HG03432 (cell line): ENCODE data around the gene ITGAX.

ENCODE experiments used
- ATAC-seq: cut with Tn5 transposase; IDR thresholded peaks from one replicate; pipeline ENCODE4 v1.9.1; 2021; ENCODE audit warnings: mild to moderate bottlenecking, moderate library complexity; ENCODE audit not compliant: unreplicated experiment

The ITGAX gene

DNA sequence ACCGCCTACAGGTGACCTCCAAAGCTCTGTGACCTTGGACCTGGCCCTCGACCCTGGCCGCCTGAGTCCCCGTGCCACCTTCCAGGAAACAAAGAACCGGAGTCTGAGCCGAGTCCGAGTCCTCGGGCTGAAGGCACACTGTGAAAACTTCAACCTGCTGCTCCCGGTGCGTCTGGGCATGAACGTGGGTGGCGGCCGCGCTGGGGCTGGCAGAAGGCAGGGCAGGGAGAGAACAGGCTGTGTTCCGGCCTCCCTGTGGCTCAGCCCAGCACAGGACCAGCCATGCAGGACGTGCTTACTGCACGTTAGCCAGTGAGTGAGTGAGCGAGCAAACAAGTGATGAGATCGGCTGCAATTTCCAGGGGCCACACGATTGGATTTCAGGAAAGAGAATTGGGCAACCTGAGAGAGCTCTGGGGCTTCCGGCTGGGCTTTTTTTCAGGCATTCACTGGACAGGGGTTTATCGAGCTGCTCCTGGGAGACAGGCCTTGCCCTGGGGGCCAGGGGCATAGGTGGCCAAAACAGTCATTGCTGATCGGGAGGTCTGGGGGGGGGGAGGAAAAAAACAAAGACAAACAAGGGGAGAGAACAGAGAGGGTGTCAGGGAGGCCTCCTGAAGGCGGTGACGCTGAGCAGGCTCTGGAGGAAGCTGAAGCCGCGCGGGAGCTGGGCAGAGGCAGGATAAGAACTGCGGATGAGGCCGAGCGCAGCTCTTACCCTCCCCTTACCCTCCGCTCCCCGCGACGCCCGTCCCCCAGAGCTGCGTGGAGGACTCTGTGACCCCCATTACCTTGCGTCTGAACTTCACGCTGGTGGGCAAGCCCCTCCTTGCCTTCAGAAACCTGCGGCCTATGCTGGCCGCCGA is 16.9 kb downstream of the ITGAX start:
- ATAC-seq, result no peak

DNA sequence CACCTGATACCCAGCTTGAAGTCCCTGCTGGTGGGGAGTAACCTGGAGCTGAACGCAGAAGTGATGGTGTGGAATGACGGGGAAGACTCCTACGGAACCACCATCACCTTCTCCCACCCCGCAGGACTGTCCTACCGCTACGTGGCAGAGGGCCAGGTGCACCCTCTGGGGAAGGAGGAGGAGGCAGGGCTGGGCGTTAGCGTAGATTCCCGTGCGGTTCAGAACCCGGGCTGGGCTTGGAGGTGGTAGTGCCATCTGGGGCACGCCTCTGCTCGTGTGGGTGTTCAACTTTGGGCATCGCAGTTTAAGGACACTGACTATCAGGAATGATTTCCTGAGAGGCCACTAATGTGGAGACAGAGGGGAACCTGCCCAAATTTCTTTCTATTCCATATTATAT is 18.3 kb downstream of the ITGAX start:
- ATAC-seq, result no peak

DNA sequence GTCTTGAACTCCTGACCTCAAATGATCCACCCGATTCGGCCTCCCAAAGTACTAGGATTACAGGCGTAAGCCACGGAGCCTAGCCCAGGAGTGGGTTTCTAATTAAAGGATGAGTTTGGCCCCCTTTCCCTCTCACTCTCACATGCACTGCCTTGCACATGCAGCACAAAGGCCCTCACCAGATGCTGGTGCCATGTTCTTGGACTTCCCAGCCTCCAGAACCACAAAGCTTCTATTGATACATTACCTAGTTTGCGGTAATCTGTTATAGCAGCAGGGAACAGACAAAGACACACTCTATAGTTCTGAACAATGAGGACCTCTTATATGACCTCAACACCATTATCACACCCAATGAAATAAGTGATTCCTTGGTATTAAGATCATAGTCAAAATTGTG is 20.3 kb downstream of the ITGAX start:
- no peak for ATAC-seq

DNA sequence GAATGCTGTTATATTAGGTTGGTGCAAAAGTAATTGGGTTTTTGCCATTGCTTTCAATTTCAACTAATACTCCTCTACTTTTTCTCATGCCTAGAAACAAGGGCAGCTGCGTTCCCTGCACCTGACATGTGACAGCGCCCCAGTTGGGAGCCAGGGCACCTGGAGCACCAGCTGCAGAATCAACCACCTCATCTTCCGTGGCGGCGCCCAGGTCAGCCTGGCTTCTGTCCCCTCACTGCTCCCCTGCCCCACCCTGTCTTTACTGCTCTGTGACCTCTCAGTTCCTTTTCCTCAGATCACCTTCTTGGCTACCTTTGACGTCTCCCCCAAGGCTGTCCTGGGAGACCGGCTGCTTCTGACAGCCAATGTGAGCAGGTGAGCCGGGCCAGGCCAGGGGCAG is 21.7 kb downstream of the ITGAX start:
- ATAC-seq, result no peak

DNA sequence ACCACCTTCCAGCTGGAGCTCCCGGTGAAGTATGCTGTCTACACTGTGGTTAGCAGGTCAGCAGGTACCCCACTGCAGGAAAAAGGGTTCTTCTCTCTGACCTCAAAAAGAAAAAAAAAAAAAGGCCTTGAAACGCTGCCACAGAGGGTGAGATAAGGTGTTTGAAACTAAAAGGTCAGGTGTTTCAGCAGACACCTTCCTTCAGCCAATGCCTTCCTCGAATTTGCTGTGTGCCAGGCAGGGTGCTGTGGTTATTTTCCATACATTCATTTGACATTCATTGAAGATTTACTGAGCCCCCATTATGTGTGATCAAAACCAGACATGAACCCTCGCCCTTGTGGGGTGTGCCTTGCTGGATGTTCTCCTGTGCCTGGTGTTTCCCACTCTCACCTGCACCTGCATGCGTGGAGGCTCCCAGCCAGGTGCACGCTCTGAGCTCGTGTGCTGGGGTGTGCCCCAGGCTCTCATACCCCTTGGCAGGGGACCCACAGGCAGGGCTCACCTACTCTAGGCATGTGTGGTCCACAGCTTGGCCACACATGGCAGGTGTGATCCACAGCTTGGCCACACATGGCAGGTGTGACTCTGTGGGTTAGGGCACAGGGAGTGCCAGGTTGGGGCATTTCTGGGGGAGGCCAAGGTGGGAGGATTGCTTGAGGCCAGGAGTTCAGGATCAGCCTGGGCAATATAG is 22.4 kb downstream of the ITGAX start:
- ATAC-seq, result no peak

DNA sequence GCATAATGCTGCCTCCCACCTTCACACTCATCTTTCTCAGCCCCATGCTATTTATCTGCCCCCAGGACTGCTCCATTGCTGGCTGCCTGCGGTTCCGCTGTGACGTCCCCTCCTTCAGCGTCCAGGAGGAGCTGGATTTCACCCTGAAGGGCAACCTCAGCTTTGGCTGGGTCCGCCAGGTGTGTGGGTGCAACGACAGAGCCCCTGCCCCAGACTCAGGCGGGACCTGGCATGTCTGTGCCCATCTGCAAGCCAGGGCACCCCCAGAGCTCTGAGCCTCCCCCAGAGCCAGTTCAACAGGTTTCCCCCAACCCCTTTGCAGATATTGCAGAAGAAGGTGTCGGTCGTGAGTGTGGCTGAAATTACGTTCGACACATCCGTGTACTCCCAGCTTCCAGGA is 25.2 kb downstream of the ITGAX start:
- ATAC-seq, result no peak

DNA sequence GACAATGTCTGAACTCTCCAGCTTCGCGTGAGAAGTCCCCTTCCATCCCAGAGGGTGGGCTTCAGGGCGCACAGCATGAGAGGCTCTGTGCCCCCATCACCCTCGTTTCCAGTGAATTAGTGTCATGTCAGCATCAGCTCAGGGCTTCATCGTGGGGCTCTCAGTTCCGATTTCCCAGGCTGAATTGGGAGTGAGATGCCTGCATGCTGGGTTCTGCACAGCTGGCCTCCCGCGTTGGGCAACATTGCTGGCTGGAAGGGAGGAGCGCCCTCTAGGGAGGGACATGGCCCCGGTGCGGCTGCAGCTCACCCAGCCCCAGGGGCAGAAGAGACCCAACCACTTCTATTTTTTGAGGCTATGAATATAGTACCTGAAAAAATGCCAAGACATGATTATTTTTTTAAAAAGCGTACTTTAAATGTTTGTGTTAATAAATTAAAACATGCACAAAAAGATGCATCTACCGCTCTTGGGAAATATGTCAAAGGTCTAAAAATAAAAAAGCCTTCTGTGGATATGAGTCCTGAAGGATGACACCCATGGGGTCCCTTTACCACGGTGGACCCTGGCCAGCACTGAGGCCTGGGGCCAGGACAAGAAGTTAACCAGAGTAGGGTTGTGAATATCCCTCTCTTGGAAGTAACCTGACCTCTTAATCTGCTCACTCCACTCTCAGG is 27.6 kb downstream of the ITGAX start:
- ATAC-seq, result peak; percentile 71

DNA sequence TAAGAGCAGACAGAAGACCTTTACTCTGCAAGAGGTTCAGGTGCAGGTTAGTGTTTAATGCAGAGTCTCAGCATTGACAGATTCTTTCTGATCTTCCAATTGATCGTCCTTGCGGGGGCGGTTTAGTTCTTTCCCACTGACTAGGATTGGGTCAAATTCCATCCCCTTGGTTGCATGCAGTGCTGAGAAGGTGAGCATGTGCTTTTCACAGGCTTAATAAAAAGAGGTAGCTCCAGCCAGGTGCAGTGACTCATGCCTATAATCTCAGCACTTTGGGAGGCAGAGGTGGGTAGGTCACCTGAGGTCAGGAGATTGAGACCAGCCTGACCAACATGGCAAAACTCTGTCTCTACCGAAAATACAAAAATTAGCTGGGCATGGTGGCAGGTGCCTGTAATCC is 30.7 kb downstream of the ITGAX start:
- no peak for ATAC-seq

DNA sequence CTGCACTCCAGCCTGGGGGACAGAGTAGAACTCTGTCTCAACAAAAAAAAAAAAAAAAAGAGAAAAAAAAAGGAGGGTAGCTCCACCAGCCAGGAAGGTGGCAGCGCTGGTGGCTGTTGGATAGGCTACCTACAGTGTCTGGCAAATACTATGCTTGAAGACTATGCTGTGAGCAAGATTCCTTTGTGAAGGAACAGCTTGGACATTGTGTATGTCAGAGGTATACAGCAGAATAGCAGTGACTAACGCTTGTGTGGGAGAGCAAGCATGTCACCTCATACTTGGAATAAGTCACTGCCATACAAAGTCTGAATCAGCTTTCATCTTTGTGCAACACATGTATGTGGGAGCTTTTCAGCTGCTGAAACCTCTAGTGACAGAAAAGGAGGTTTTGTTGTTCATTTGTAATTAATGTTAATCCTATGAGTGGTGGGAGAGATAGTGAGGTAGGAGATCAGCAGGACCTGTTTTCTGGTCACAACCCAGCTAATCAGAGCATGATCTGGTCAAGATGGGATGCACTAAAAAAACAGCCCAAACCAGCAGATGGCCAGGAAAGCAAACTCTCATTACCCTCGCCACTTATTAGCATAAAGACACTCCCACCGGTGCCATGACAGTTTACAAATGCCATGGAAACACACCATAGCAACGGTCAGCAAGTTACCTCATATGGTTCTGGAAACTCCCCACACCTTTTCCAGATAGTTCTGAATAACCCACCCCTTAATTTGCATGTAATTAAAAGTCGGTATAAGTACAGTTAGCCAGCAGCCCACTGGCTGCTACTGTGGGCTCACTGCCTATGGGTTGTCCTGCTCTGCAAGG is 31.4 kb downstream of the ITGAX start:
- peak; percentile 48 for ATAC-seq

DNA sequence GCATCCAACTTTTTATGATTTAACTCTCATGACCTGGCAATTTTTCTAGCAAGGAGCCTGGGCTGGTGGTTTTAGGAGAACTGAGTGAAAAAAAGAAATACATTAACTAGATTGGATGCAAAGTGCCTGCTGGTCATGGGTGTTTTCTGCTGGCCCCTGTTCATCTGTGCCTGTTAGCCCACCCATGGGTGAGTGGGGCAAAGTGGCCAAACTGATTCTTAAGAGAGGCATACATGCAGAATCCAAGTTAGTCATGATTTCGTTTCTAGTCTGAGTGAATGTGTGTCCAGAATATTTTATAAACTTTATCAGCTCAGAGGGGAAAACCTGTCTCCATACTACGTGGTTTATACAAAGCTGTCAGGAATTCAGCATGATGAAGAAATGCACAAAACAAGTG is 33.6 kb downstream of the ITGAX start:
- no peak for ATAC-seq

DNA sequence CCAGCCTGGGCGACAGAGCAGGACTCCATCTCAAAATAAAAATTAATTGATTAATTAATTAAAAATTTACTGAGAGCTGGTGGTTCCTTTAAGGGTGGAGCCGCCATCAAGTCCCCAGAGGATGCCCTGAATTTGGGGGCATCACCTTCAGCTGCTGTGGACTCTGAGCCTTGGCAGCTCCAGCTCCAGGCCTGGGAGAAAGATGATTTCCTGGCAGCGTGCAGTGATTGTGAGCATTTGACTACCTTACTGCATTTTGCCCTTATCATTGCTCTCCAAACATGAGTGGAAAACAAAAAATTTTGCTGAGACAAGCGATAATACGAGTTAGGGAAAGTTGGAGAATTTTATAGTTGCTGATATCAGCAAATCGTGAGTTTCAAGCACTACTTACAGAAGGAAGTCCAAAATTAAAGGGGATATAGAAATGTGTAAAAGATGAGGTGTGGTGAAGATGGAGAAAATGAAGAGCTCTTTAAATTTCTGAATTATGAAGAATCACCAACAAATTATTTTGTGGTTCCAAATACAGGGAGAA is 35.6 kb downstream of the ITGAX start:
- ATAC-seq, result no peak

DNA sequence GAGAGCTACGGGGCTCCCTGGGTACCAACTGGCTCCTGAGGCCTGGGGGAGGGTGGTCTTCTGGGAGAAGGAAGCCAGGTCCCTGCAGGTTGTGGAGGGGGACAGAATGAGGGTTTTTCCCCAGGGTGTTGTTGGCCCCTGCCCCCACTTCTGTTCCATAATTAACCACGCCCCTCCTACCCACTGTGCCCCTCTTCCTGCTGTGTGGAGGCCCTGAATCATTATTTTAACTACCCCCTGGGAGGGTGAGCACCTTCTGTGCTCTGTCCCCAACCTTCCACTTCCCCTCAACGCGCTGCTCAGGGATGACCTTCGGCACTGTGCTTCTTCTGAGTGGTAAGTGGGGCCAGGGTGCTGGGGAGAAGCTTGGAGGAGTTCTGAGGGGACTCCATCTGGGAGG is 38.1 kb downstream of the ITGAX start, which contains the start of gene ITGAD:
ITGAD (plus strand) TSS at position 280 of the 400 bp plus-strand sequence; CDS start at position 306, 26 bp downstream.
- no peak for ATAC-seq

DNA sequence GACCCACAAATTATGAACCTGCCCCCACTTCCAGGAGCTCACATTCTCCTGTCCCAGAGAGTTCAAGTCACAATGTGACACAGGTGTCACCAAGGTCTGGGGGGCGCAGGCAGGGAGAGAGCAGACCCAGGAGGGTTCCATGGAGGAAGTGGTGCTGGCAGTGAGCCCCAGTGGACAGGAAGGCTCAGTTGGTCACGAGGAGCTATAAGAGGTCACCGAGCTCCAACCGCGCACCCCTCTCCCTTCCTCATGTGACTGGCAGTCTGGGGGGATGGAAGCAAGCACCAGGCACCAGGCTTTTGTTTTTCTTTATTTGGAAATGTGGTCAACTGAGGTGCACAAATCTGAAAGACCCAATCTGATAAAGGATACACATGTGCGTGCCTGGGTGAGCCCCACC is 40.7 kb downstream of the ITGAX start:
- no peak for ATAC-seq

DNA sequence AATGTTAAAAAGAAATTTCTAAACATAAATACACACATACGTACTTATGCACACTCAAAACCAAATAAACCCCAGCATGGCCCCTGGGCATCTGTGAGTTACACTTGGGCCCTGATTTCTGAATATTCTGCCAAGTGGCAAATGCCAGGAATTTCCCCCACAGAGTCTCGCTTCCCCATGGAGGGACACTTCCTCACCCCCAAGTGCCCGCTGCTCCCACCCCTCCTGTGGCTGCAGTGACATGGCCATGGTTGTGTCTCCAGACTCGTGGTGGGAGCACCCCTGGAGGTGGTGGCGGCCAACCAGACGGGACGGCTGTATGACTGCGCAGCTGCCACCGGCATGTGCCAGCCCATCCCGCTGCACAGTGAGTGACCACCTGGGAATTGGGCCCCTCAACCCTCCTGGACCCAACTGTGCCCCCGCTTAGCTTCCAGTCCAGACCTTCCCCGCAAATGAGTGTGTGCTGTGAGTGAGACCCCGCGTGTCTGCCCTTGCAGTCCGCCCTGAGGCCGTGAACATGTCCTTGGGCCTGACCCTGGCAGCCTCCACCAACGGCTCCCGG is 42.2 kb downstream of the ITGAX start:
- no peak for ATAC-seq

DNA sequence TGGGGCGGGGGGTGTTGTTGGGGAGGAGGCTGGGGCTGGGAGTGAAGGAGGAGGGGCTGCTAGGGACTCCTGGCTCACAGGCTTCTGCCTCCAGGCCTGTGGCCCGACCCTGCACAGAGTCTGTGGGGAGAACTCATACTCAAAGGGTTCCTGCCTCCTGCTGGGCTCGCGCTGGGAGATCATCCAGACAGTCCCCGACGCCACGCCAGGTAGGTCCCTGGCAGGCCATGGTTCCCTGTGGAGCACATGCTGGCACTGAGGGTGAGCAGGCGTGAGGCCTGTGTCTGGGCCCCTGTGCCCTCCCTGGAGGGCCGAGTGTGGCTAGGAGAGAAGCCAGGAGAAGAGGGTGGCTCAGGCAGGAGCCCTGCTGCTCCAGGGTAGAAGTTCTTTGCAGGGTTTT is 42.7 kb downstream of the ITGAX start:
- no peak for ATAC-seq

DNA sequence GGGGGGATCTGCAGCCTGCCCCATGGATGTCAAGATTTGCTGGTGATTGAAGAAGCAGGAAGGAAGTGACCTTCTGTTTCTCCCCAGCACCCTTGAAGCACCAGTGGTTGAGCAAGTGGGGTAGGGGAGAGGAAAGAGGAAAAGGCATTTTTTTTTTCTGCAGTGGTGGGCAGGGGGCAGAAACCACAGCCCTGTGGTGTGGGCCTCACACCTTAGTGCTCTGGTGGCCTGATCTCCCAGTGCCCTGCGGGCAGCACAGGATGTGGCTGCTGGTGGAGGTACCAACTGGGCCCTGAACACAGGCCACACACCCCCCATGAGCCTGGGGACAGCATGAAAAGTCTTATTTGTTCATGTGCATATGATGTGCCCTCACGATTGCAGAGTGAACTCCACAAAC is 45.2 kb downstream of the ITGAX start:
- no peak for ATAC-seq

DNA sequence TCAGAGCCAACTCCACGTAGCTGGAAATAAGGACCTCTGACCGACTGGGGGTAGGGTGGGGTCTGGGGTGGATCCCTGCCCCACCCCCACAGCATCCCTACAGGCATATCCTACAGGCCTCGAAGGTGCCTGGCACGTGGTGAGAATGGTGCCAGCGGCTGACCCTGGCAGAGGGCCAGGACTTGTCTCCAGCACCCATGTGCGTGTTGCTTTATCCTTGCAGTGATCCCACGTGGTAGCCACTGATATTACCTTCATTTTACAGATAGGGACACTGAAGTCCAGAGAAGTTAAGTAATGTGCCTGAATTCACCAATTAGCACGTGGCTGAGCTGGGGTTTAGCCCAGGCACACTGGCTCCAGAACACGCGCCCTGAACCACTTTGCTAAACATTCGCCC is 46.5 kb downstream of the ITGAX start:
- no peak for ATAC-seq

DNA sequence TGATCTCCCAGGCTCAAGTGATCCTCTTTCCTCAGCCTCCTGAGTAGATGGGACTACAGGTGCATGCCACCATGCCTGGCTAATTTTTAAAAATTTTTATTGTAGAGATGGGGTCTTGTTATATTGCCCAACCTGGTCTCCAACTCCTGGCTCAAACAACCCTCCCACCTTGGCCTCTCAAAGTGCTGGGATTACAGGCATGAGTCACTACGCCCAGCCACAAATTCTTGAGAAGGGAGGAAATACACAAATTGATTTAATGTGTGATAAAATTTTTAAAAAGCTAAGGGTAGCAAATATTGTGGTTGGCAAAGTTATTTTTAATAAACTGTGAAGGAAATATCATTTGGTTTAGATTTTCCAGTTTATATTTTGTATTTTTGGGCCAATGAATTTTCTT is 47.7 kb downstream of the ITGAX start:
- no peak for ATAC-seq

DNA sequence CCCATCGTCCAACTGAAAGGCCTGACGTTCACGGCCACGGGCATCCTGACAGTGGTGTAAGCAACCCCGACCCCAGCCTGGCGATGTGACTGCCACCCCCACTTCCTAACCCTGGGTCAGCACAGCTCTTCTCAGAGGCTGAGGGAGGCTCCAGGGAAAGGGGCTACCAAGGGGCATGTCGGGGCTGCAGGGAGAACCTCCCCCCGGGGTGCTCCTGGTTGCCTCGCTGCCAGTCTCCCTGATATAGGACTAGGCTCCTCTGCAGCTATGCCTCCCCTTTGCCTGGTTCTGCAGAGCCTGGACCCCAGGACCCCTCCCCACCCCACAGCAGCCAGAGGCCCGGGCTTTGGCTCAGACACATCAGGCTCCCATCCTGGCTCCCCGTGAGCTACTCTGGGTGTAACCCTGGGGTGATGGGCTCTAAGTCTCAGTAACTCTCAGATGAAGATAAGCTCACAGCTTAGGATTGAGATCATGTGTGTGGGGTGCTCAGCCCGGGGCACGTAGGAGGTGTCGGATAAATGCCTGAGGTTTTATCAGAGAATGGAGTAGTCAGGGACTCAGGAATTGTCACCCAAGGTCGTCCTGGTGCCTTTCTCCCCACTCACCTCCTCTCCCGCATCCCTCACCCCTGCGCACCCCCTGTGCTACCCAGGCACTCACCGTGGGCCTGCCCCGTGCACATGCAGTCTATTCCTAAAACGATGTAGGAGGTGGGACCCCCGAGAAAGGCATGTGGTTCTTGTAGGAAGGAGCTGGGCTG is 48.8 kb downstream of the ITGAX start:
- no peak for ATAC-seq
